Stimulated activated CD4-positive, alpha-beta T cell treated with anti-CD3 and anti-CD28 coated beads, Interleukin-15, amount 100 ng/mL, for 24 hours (primary cell): Measurements from ENCODE around the gene TOR1AIP2.
"Not testable (repeated sequence)": the region's sequence is repeated elsewhere in the genome, so short reads cannot be mapped to it uniquely, and the experiment has no call there.

ENCODE experiments used
- DNase-seq: peaks from one replicate; pipeline ENCODE4 v3.0.0-alpha.2; 2020

The TOR1AIP2 gene

GRCh38 chr1:179873438-179873851, 4.2 kb downstream of the TOR1AIP2 start:
- DNase-seq, result no peak

- no peak for DNase-seq
These were observed 5.0 kb downstream of the TOR1AIP2 start for GRCh38 chr1:179872558-179872957.

GRCh38 chr1:179871940-179872339, 5.7 kb downstream of the TOR1AIP2 start:
- DNase-seq, result no peak

GRCh38 chr1:179870870-179871269, 6.7 kb downstream of the TOR1AIP2 start:
- DNase-seq, result no peak

- DNase-seq, result peak; percentile 53
These were observed 9.9 kb downstream of the TOR1AIP2 start for GRCh38 chr1:179867493-179868330.

- DNase-seq, result no peak
These were observed 11.0 kb downstream of the TOR1AIP2 start for GRCh38 chr1:179866616-179867015.

GRCh38 chr1:179865377-179865776, 12.2 kb downstream of the TOR1AIP2 start:
- DNase-seq, result no peak

GRCh38 chr1:179860652-179861051, 17.0 kb downstream of the TOR1AIP2 start:
- no peak for DNase-seq

GRCh38 chr1:179857009-179857408, 20.6 kb downstream of the TOR1AIP2 start:
- no peak for DNase-seq

- no peak for DNase-seq
These were observed 21.3 kb downstream of the TOR1AIP2 start for GRCh38 chr1:179856296-179856695.

- DNase-seq, result not testable (repeated sequence)
These were observed 21.8 kb downstream of the TOR1AIP2 start for GRCh38 chr1:179855831-179856230.

- no peak for DNase-seq
These were observed 24.5 kb downstream of the TOR1AIP2 start for GRCh38 chr1:179853102-179853501.

GRCh38 chr1:179848233-179848632, 29.4 kb downstream of the TOR1AIP2 start:
- no peak for DNase-seq

- no peak for DNase-seq
These were observed 37.5 kb downstream of the TOR1AIP2 start for GRCh38 chr1:179840107-179840506.

- DNase-seq, result not testable (repeated sequence)
These were observed 40.7 kb downstream of the TOR1AIP2 start for GRCh38 chr1:179836686-179837445.

- peak; percentile 25 for DNase-seq
These were observed 45.5 kb downstream of the TOR1AIP2 start for GRCh38 chr1:179831852-179832699.

- DNase-seq, result no peak
These were observed 46.4 kb downstream of the TOR1AIP2 start for GRCh38 chr1:179831225-179831624.

- no peak for DNase-seq
These were observed 49.0 kb downstream of the TOR1AIP2 start for GRCh38 chr1:179828554-179829110.

- no peak for DNase-seq
These were observed 50.9 kb downstream of the TOR1AIP2 start for GRCh38 chr1:179826626-179827280.

- no peak for DNase-seq
These were observed 51.7 kb downstream of the TOR1AIP2 start for GRCh38 chr1:179825798-179826460.

GRCh38 chr1:179825206-179825605, 52.4 kb downstream of the TOR1AIP2 start:
- DNase-seq, result no peak

GRCh38 chr1:179824265-179824664, 53.3 kb downstream of the TOR1AIP2 start:
- DNase-seq, result no peak
